IMR-90 (cell line): ENCODE measurements around the gene GARS1. TPM values are rescaled to one million over a fixed set of nuclear protein-coding genes. Genes with fewer than 3 reads are reported as not detected.
A peak's percentile ranks its signal among the peaks of the same experiment; 100 is the strongest.

Experiments
- ATAC-seq: fragments of 200-7000 bp; cut with Tn5 transposase; 2 replicates; pipeline ENCODE4 v1.9.1; 2020; ENCODE audit warnings: low read depth, mild to moderate bottlenecking, moderate library complexity
- BruUV-seq: library from RNA; stranded (reverse); fragments of 400-500 nt; replicated peaks from 2 replicates; lab custom pipeline; 2021; lab: Mats Ljungman, UMichigan
- CTCF ChIA-PET: fragments of 300-600 bp; formaldehyde crosslinking; extraction: SDS; loops from one replicate; lab custom pipeline; 2021; ENCODE audit warnings: antibody characterized with exemption; lab: Yijun Ruan, JAX
- POLR2A ChIA-PET: fragments of 300-600 bp; sonication (Branson Sonifier 250); formaldehyde crosslinking; loops from one replicate; lab custom pipeline; 2022; ENCODE audit warnings: antibody characterized with exemption; ENCODE audit not compliant: unreplicated experiment; lab: Charles Lee
- DNase-seq: peaks from one replicate; pipeline ENCODE4 v3.0.0; 2013
- H2AFZ ChIP-seq: replicated peaks from 2 replicates; pipeline ENCODE3; 2013; ENCODE audit warnings: low read length, mild to moderate bottlenecking; ENCODE audit not compliant: poor library complexity
- H2AK5ac ChIP-seq: 2 replicates; pipeline ENCODE4 v1.6.1; 2013; ENCODE audit warnings: low read depth, low read length, inconsistent platforms
- H2AK9ac ChIP-seq: replicated peaks from 2 replicates; pipeline ENCODE3; 2013; ENCODE audit warnings: mild to moderate bottlenecking, low read depth, low read length, moderate library complexity; ENCODE audit not compliant: poor library complexity
- H2BK120ac ChIP-seq: 2 replicates; pipeline ENCODE4 v1.6.1; 2013; ENCODE audit warnings: low read depth, low read length, inconsistent platforms
- H2BK15ac ChIP-seq: 3 replicates; pipeline ENCODE4 v1.6.1; 2013; ENCODE audit warnings: low read depth, low read length, inconsistent platforms
- H2BK20ac ChIP-seq: 2 replicates; pipeline ENCODE4 v1.6.1; 2013; ENCODE audit warnings: low read depth, mild to moderate bottlenecking, inconsistent platforms, low read length, moderate library complexity
- H2BK5ac ChIP-seq: 2 replicates; pipeline ENCODE4 v1.6.1; 2013; ENCODE audit warnings: mild to moderate bottlenecking, low read depth, low read length, inconsistent platforms; ENCODE audit not compliant: poor library complexity, severe bottlenecking
- H3K14ac ChIP-seq: replicated peaks from 2 replicates; pipeline ENCODE4 v1.6.1; 2013; ENCODE audit warnings: low read depth, low read length, inconsistent platforms
- H3K18ac ChIP-seq: 2 replicates; pipeline ENCODE4 v1.6.1; 2013; ENCODE audit warnings: low read depth, low read length, control low read depth
- H3K23ac ChIP-seq: 2 replicates; pipeline ENCODE4 v1.6.1; 2013; ENCODE audit warnings: low read depth, low read length, inconsistent platforms
- H3K27ac ChIP-seq: 2 replicates; pipeline ENCODE4 v1.5.1; 2013; ENCODE audit warnings: mild to moderate bottlenecking, control low read depth, low read length; ENCODE audit not compliant: insufficient read depth
- H3K27me3 ChIP-seq: 2 replicates; pipeline ENCODE4 v1.6.1; 2013; ENCODE audit warnings: low read length; ENCODE audit not compliant: control insufficient read depth, insufficient read depth
- H3K36me3 ChIP-seq: 2 replicates; pipeline ENCODE4 v1.6.1; 2013; ENCODE audit warnings: low read length, mixed read lengths; ENCODE audit not compliant: control insufficient read depth, insufficient read depth
- H3K4ac ChIP-seq: 2 replicates; pipeline ENCODE4 v1.6.1; 2013; ENCODE audit warnings: low read depth, low read length, inconsistent platforms
- H3K4me1 ChIP-seq: 2 replicates; pipeline ENCODE4 v1.6.1; 2013; ENCODE audit warnings: low read length, mixed read lengths; ENCODE audit not compliant: control insufficient read depth, insufficient read depth
- H3K4me2 ChIP-seq: 2 replicates; pipeline ENCODE4 v1.6.1; 2013; ENCODE audit warnings: low read depth, mild to moderate bottlenecking, control low read depth, low read length, moderate library complexity
- H3K4me3 ChIP-seq: 2 replicates; pipeline ENCODE4 v1.5.1; 2013; ENCODE audit warnings: low read depth, mild to moderate bottlenecking, control low read depth, low read length, moderate library complexity; ENCODE audit not compliant: insufficient read depth
- H3K56ac ChIP-seq: 2 replicates; pipeline ENCODE4 v1.6.1; 2013; ENCODE audit warnings: low read length, inconsistent platforms; ENCODE audit not compliant: insufficient read depth; ENCODE audit errors: extremely low read depth
- H3K79me1 ChIP-seq, 2 experiments: 2 replicates each; pipeline ENCODE4 v1.6.1; 2013; ENCODE audit warnings: low read length in 2 of 2, inconsistent platforms in 1 of 2, low read depth in 1 of 2
- H3K9ac ChIP-seq: 2 replicates; pipeline ENCODE4 v1.6.1; 2013; ENCODE audit warnings: low read depth, low read length, control low read depth
- H3K9me1 ChIP-seq: 2 replicates; pipeline ENCODE4 v1.6.1; 2013; ENCODE audit warnings: low read length, inconsistent platforms; ENCODE audit not compliant: insufficient read depth
- H3K9me3 ChIP-seq: 2 replicates; pipeline ENCODE4 v1.6.1; 2013; ENCODE audit warnings: low read length; ENCODE audit not compliant: control insufficient read depth, insufficient read depth
- H4K20me1 ChIP-seq: 2 replicates; pipeline ENCODE4 v1.6.1; 2013; ENCODE audit warnings: low read length, inconsistent platforms; ENCODE audit not compliant: insufficient read depth
- H4K5ac ChIP-seq: 2 replicates; pipeline ENCODE4 v1.6.1; 2013; ENCODE audit warnings: mild to moderate bottlenecking, low read depth, low read length, control low read depth
- H4K8ac ChIP-seq, 2 experiments: 2 replicates each; pipeline ENCODE4 v1.6.1; 2013; ENCODE audit warnings: low read depth in 2 of 2, low read length in 2 of 2, control low read depth in 1 of 2, inconsistent platforms in 1 of 2
- H4K91ac ChIP-seq: 2 replicates; pipeline ENCODE4 v1.6.1; 2013; ENCODE audit warnings: low read depth, low read length, inconsistent platforms; ENCODE audit not compliant: insufficient read depth
- CHD1 ChIP-seq: IDR thresholded peaks from 2 replicates; pipeline ENCODE4 v1.6.1; 2012; ENCODE audit warnings: low read depth, low read length, improper control_type of control experiment
- MXI1 ChIP-seq: IDR thresholded peaks from 2 replicates; pipeline ENCODE4 v1.6.1; 2012; ENCODE audit warnings: low read depth, mild to moderate bottlenecking, low read length, moderate library complexity, borderline replicate concordance
- POLR2A ChIP-seq: IDR thresholded peaks from 2 replicates; pipeline ENCODE4 v1.6.1; 2012; ENCODE audit warnings: mild to moderate bottlenecking, low read depth, low read length
- RCOR1 ChIP-seq: IDR thresholded peaks from 2 replicates; pipeline ENCODE4 v1.6.1; 2012; ENCODE audit warnings: mild to moderate bottlenecking, low read length, improper control_type of control experiment; ENCODE audit not compliant: insufficient replicate concordance
- SMC3 ChIP-seq: fragments of 150-350 bp; IDR thresholded peaks from 2 replicates; pipeline ENCODE4 v1.6.1; 2016; ENCODE audit warnings: low read depth, mild to moderate bottlenecking, antibody characterized with exemption, low read length, moderate library complexity
- USF2 ChIP-seq: fragments of 150-350 bp; IDR thresholded peaks from 2 replicates; pipeline ENCODE4 v1.6.1; 2017; ENCODE audit warnings: mild to moderate bottlenecking, antibody characterized with exemption, low read length, low read depth
- whole genome bisulfite sequencing, 2 experiments: methylation state at CpG; one replicate each; pipeline versions ENCODE4 v1.1.5 to v1.1.7; 2013; ENCODE audit warnings: missing lambda C conversion rate in 2 of 2; ENCODE audit not compliant: insufficient read length in 1 of 2; ENCODE audit errors: extremely low coverage in 2 of 2; 5-methylcytosine and 5-hydroxymethylcytosine counted together
- dilution Hi-C: fragments of 300-500 bp; cut with HindIII; formaldehyde crosslinking; loops from one replicate; pipeline ENCODE4 v1.14.3; 2018; ENCODE audit warnings: low sequenced_read_pairs; ENCODE audit not compliant: unreplicated experiment
- in situ Hi-C: fragments of 300-500 bp; cut with MboI; formaldehyde crosslinking; loops from 3 replicates; pipeline ENCODE4 v1.14.3; 2019; ENCODE audit warnings: low sequenced_read_pairs, inconsistent platforms, mixed read lengths
- intact Hi-C: fragments of 100-400 bp; cut with micrococcal nuclease; formaldehyde crosslinking; loops from 2 replicates; pipeline ENCODE4 v1.10.0; 2022
- polyA plus RNA-seq, 3 experiments: library from polyadenylated mRNA; depleted of rRNA; stranded (reverse); fragments of >200 nt; gene quantifications; 2 replicates each; pipeline ENCODE4 v1.2.3, GENCODE V29; 2012; ENCODE audit warnings: low replicate concordance in 1 of 3
- total RNA-seq: library from RNA; depleted of rRNA; stranded (reverse); fragments of >200 nt; gene quantifications from 2 replicates; pipeline ENCODE4 v1.2.3, GENCODE V29; 2012

The GARS1 gene
- total and polyA plus RNA-seq, 2 of the 4 experiments (the other 2 are of a cell fraction) = 105 to 551 TPM

GRCh38 chr7:30674420-30674819 is 79.7 kb downstream of the GARS1 start:
- Histone ChIP-seq H2AK5ac (no peak overlapping the region), H2BK15ac (no peak overlapping the region), H2BK5ac (no peak overlapping the region), H2BK20ac (no peak overlapping the region), H3K4ac (no peak overlapping the region), H3K9ac (no peak overlapping the region), H3K27ac (no peak overlapping the region), H3K4me2 (no peak overlapping the region), H2AFZ (peak overlapping the region; percentile 37), H3K18ac (no peak overlapping the region), H4K20me1 (no peaks in the 10 kb centered on the region), H2BK120ac (no peak overlapping the region), H3K56ac (no peak overlapping the region), H4K5ac (no peak overlapping the region), H3K27me3 (peaks cover 40% of the 10 kb centered on the region), H3K14ac (no peak overlapping the region), H2AK9ac (no peak overlapping the region), H3K36me3 (no peaks in the 10 kb centered on the region), H3K4me3 (no peak overlapping the region), H3K4me1 (no peaks in the 10 kb centered on the region), H4K8ac (no peak overlapping the region), H3K9me3 (peaks cover 2% of the 10 kb centered on the region; the same call in 1 of the 2 replicates), H3K9me1 (no peaks in the 10 kb centered on the region), H4K91ac (no peak overlapping the region), H3K79me1 (no peaks in the 10 kb centered on the region), H3K23ac (no peak overlapping the region)
- in situ Hi-C loops (no loop called here), dilution Hi-C loops (no loop called here), intact Hi-C loops (no loop called here)
- no TSS peak for BruUV-seq
- ATAC-seq (no peak), DNase-seq (no peak)
- ChIA-PET CTCF (interaction anchor here (1.5 kb wide), 1 partner anchor 8 kb away, joined by 3 read pairs; the partner anchor contains the start of gene CRHR2), POLR2A (no interaction called here)
- no peak for TF ChIP-seq CHD1
- no peak for TF ChIP-seq SMC3
- no peak for TF ChIP-seq MXI1
- no peak for TF ChIP-seq RCOR1
- TF ChIP-seq POLR2A = no peak
- TF ChIP-seq USF2 = no peak
- WGBS, 2 experiments = no CpG with 5 or more reads among the region's 1 CpG
